ENCODE data around the gene ATOH8.

Gene ATOH8

DNA sequence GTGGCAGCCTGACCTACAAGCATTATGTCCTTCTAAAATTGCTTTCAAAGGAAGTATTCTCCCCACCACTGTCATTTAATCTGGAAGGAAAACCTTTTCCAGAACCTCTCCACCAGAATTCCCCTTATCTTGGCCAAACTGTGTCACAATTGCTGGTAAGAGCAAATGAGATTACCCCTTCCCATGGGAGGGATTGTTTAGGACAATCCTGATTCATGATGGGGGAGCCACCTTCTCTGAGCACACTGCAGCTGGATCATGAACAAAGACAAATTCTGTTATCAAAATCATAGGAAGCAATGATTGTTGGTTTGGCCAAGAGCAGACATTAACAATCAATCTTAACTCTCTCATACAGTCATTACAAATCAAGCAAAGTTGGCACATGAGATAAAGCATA is 18.1 kb upstream of the ATOH8 start:
- Histone ChIP-seq H3K36me3 (ENCODE audit: control insufficient read depth, insufficient read depth, low read length) (no peaks in the 10 kb centered on the region), H3K4me3 (ENCODE audit: insufficient read depth, low read depth, low read length, poor library complexity, severe bottlenecking) (no peak overlapping the region), H3K27me3 (replicated peaks; ENCODE audit: control insufficient read depth, insufficient read depth, low read length, poor library complexity, severe bottlenecking) (no peaks in the 10 kb centered on the region), H3K4me1 (ENCODE audit: control insufficient read depth, insufficient read depth, low read length, poor library complexity, severe bottlenecking) (no peaks in the 10 kb centered on the region), H3K9me3 (ENCODE audit: control insufficient read depth, low read length) (no peaks in the 10 kb centered on the region), H3K27ac (ENCODE audit: insufficient read depth, low read length, poor library complexity, severe bottlenecking) (no peak overlapping the region)
- no peak for DNase-seq

DNA sequence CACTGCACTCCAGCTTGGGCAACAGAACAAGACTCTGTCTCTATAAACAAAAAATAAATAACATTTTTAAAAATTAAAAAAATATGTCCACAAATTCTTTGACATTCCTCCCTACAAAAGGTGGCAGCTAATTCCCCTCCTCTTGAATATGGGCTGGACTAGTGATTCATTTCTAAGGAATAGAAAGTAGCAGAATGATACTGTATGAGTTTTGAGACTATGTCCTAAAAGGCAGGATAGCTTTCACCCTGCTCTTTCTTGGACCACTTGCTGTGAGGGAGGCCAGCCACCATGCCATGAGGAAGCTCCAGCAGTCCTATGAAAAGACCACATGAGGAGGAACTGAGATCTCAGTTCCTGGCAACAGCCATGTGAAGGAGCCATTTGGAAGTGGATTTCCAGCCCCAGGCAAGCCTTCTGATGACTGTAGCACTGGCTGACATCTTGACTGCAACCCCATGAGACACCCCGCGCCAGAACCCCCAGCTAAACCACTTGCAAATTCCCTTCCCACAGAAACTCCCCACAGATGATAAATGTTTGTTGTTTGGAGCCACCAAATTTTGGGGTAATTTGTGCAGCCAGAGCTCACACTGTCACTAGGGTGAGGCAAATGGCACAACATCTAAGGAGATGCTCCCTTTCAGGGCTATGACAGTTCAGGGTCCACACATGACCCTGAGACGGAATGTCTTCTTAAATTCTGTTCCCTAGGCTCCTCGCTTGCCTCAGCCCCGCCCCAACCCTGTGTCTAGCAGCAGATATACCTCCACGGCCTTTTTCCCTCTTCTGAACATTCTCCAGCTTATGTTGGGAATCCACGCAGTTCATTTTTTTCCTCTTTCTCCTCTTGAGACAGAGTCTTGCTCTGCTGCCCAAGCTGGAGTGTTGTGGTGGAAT is 17.1 kb upstream of the ATOH8 start:
- no peak for DNase-seq
- H3K9me3 ChIP-seq (ENCODE audit: control insufficient read depth, low read length) = no peaks in the 10 kb centered on the region
- no peaks in the 10 kb centered on the region for H3K4me1 ChIP-seq (ENCODE audit: control insufficient read depth, insufficient read depth, low read length, poor library complexity, severe bottlenecking)
- H3K36me3 ChIP-seq (ENCODE audit: control insufficient read depth, insufficient read depth, low read length) = no peaks in the 10 kb centered on the region
- H3K27me3 ChIP-seq (replicated peaks; ENCODE audit: control insufficient read depth, insufficient read depth, low read length, poor library complexity, severe bottlenecking) = no peaks in the 10 kb centered on the region
- H3K27ac ChIP-seq (ENCODE audit: insufficient read depth, low read length, poor library complexity, severe bottlenecking) = no peak overlapping the region
- no peak overlapping the region for H3K4me3 ChIP-seq (ENCODE audit: insufficient read depth, low read depth, low read length, poor library complexity, severe bottlenecking)

DNA sequence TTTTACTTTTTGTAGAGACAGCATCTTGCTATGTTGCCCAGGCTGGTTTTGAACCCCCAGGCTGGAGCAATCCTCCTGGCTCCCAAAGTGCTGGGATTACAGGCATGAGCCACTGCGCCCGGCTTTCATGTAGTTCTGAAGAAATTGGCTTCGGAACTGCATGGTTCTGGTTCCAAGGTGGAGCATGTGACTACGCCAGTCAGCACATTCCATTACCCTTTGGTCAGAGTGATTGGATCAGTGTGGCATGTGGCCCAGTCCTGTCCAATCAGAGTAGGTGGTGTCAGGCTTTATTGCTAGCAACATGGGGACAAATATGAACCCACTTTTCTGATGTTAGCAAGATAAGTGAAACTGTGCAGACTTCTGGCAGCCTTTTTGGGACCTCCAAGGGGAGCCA is 16.3 kb upstream of the ATOH8 start:
- Histone ChIP-seq H3K27me3 (replicated peaks; ENCODE audit: control insufficient read depth, insufficient read depth, low read length, poor library complexity, severe bottlenecking) (no peaks in the 10 kb centered on the region), H3K27ac (ENCODE audit: insufficient read depth, low read length, poor library complexity, severe bottlenecking) (no peak overlapping the region), H3K4me1 (ENCODE audit: control insufficient read depth, insufficient read depth, low read length, poor library complexity, severe bottlenecking) (no peaks in the 10 kb centered on the region), H3K4me3 (ENCODE audit: insufficient read depth, low read depth, low read length, poor library complexity, severe bottlenecking) (no peak overlapping the region), H3K36me3 (ENCODE audit: control insufficient read depth, insufficient read depth, low read length) (no peaks in the 10 kb centered on the region), H3K9me3 (ENCODE audit: control insufficient read depth, low read length) (no peaks in the 10 kb centered on the region)
- DNase-seq = no peak

DNA sequence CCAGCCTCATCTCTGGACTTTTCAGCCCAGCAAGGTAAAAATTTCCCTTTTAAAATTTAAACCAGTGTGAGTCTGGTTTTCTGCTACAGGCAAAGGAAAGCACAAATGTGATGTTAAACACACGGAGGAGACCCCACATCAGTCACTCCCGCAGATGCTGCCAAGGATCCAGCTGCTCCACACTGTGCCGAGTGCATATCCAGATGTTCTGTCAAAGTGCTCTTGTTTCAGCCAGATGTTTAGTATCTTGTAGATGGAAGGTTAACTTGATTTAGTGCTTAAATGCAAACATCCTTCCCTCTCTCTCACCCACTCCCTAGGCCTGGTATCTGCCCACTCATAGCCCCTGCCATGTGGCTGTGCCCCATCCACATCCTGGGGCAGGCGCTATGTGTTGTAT is 15.8 kb upstream of the ATOH8 start:
- no peak for DNase-seq
- Histone ChIP-seq H3K9me3 (ENCODE audit: control insufficient read depth, low read length) (no peaks in the 10 kb centered on the region), H3K4me1 (ENCODE audit: control insufficient read depth, insufficient read depth, low read length, poor library complexity, severe bottlenecking) (no peaks in the 10 kb centered on the region), H3K27me3 (replicated peaks; ENCODE audit: control insufficient read depth, insufficient read depth, low read length, poor library complexity, severe bottlenecking) (no peaks in the 10 kb centered on the region), H3K4me3 (ENCODE audit: insufficient read depth, low read depth, low read length, poor library complexity, severe bottlenecking) (no peak overlapping the region), H3K27ac (ENCODE audit: insufficient read depth, low read length, poor library complexity, severe bottlenecking) (no peak overlapping the region), H3K36me3 (ENCODE audit: control insufficient read depth, insufficient read depth, low read length) (no peaks in the 10 kb centered on the region)

DNA sequence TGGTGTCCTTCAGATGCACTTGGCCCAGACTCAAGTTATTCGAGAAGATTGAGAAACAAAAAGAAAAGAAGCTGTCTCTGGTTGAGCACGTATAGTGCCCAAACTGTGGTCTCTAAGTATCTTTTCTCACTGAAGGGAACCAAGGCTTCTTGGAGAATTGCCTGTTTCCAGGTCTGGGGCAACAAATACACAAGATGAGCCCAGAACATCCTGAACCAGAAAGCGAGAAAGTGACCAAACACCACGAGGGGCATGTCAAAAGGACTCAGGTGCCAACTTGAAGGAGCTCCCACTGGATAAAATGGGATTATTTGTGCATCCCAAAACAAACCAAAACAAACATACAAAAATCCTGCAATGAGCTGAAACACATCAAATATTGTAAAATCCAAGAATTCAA is 13.6 kb upstream of the ATOH8 start:
- H3K27ac ChIP-seq (ENCODE audit: insufficient read depth, low read length, poor library complexity, severe bottlenecking) = no peak overlapping the region
- DNase-seq = no peak
- no peaks in the 10 kb centered on the region for H3K4me1 ChIP-seq (ENCODE audit: control insufficient read depth, insufficient read depth, low read length, poor library complexity, severe bottlenecking)
- no peaks in the 10 kb centered on the region for H3K36me3 ChIP-seq (ENCODE audit: control insufficient read depth, insufficient read depth, low read length)
- no peaks in the 10 kb centered on the region for H3K27me3 ChIP-seq (replicated peaks; ENCODE audit: control insufficient read depth, insufficient read depth, low read length, poor library complexity, severe bottlenecking)
- no peaks in the 10 kb centered on the region for H3K9me3 ChIP-seq (ENCODE audit: control insufficient read depth, low read length)
- no peak overlapping the region for H3K4me3 ChIP-seq (ENCODE audit: insufficient read depth, low read depth, low read length, poor library complexity, severe bottlenecking)

DNA sequence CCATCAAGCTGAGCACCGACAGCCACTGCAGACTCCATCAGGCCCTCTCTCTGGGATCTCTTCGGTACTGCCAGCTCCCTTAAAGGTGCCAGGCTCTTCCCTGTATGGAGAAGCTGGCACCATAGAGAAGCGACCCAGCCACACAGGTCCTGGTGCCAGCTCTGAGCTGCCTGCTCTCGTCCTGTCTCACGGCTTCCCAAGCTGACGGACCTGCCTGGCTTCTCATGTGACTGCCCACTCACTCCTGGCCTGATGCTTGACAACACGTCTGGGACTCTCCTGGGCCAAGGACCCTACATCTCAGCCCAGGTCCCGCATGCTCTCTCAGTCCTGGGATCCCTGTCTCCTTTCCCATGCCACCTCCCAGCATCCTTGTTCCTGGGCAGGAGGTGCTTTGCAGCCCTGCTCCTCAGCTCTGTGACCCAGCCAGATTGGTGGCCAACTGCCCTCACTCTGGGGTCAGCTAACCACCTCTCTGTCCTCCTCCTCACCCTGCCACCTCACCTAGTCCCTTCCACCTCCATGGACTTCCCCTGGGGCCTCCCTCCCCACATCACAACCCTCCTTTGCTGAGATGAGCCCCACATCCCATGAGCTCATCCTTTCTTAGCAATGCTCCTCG is 12.5 kb upstream of the ATOH8 start:
- Histone ChIP-seq H3K4me1 (ENCODE audit: control insufficient read depth, insufficient read depth, low read length, poor library complexity, severe bottlenecking) (no peaks in the 10 kb centered on the region), H3K27ac (ENCODE audit: insufficient read depth, low read length, poor library complexity, severe bottlenecking) (no peak overlapping the region), H3K4me3 (ENCODE audit: insufficient read depth, low read depth, low read length, poor library complexity, severe bottlenecking) (no peak overlapping the region), H3K27me3 (replicated peaks; ENCODE audit: control insufficient read depth, insufficient read depth, low read length, poor library complexity, severe bottlenecking) (peaks cover 4% of the 10 kb centered on the region), H3K9me3 (ENCODE audit: control insufficient read depth, low read length) (no peaks in the 10 kb centered on the region), H3K36me3 (ENCODE audit: control insufficient read depth, insufficient read depth, low read length) (no peaks in the 10 kb centered on the region)
- no peak for DNase-seq

DNA sequence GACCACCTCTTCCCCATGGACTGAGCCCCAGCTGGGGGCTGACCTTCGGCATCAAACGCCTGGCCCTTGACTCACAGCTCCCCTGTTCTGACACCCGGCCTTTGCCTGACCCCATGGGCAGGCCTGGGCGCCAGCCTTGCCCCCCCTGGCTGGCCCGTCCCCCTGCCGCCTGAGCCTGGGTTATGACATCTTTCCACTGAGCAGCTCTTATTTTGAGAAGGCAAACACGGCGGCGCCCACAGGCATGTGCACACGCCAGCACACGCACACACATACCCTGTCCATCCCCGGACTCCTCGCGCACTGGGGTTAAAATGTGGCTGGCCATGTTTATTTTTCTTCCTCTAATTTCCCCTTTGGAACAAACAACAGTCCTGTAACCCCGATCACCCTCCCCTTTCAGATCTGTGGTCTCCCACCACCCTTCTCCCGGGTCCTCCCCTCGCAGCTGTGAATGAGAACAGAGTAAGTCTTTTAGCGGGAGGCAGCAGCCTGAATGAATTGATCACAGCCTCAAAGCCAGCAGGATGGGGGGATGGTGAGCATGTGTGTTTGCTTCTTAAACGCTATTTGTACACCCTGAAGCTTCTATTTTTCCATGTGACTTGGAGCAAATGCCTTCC is 11.8 kb upstream of the ATOH8 start:
- Histone ChIP-seq H3K9me3 (ENCODE audit: control insufficient read depth, low read length) (no peaks in the 10 kb centered on the region), H3K27me3 (replicated peaks; ENCODE audit: control insufficient read depth, insufficient read depth, low read length, poor library complexity, severe bottlenecking) (peaks cover 4% of the 10 kb centered on the region), H3K4me3 (ENCODE audit: insufficient read depth, low read depth, low read length, poor library complexity, severe bottlenecking) (no peak overlapping the region), H3K4me1 (ENCODE audit: control insufficient read depth, insufficient read depth, low read length, poor library complexity, severe bottlenecking) (no peaks in the 10 kb centered on the region), H3K27ac (ENCODE audit: insufficient read depth, low read length, poor library complexity, severe bottlenecking) (no peak overlapping the region), H3K36me3 (ENCODE audit: control insufficient read depth, insufficient read depth, low read length) (no peaks in the 10 kb centered on the region)
- no peak for DNase-seq

DNA sequence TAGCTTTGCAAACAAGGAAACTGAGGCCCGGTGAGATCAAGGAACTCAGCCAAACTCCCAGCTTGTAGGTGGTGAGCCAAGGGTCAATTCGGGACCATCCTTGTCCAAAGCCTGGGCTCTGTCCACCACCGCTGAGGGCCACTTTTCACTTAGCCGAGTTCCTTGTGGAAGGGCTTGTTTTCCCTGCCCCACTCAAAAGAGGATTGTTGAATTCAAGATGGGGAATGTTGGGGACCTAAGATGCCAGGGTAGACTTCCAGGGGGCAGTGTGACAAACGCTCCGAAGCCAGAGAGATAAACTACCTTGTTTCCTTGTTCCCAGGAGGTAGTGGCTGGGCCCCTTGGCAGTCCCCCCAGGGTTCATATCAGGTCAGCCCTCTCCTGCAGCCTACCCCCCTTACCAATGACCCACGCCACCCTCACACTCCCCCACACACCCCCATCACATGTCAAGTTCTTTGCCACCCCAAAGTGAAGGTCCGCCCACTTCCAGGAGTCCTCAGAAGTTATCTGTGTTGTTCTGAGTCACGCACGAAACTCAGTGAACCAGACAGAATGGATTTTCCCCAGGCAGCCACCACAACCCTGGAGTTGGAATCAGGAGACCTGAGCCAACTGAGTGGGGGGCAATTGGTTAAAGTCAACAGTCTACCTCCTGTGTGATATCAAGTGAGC is 10.3 kb upstream of the ATOH8 start:
- Histone ChIP-seq H3K36me3 (ENCODE audit: control insufficient read depth, insufficient read depth, low read length) (no peaks in the 10 kb centered on the region), H3K4me1 (ENCODE audit: control insufficient read depth, insufficient read depth, low read length, poor library complexity, severe bottlenecking) (no peaks in the 10 kb centered on the region), H3K27me3 (replicated peaks; ENCODE audit: control insufficient read depth, insufficient read depth, low read length, poor library complexity, severe bottlenecking) (peaks cover 8% of the 10 kb centered on the region), H3K4me3 (ENCODE audit: insufficient read depth, low read depth, low read length, poor library complexity, severe bottlenecking) (no peak overlapping the region), H3K27ac (ENCODE audit: insufficient read depth, low read length, poor library complexity, severe bottlenecking) (no peak overlapping the region), H3K9me3 (ENCODE audit: control insufficient read depth, low read length) (no peaks in the 10 kb centered on the region)
- no peak for DNase-seq

DNA sequence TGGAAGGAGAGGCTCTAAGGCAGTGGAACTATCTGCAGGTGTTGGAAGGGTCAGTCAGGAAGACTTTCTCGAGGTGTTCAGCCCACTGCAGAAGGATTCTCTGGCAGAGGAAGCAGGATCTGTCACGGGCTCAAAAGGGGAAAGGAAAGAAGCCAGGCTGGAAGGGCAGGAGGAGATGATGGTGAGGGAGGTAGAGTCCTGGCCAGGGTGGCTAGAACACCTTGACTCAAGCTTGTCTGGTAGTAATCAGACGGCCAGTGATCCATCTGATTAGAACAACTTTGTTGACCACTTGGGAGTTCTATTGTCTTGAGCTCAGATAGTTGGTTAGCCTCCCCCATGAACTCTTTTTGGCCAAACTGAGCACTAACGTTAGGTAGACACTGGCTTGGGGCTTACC is 9.7 kb upstream of the ATOH8 start:
- Histone ChIP-seq H3K36me3 (ENCODE audit: control insufficient read depth, insufficient read depth, low read length) (no peaks in the 10 kb centered on the region), H3K27me3 (replicated peaks; ENCODE audit: control insufficient read depth, insufficient read depth, low read length, poor library complexity, severe bottlenecking) (peaks cover 8% of the 10 kb centered on the region), H3K4me3 (ENCODE audit: insufficient read depth, low read depth, low read length, poor library complexity, severe bottlenecking) (no peak overlapping the region), H3K4me1 (ENCODE audit: control insufficient read depth, insufficient read depth, low read length, poor library complexity, severe bottlenecking) (no peaks in the 10 kb centered on the region), H3K27ac (ENCODE audit: insufficient read depth, low read length, poor library complexity, severe bottlenecking) (no peak overlapping the region), H3K9me3 (ENCODE audit: control insufficient read depth, low read length) (no peaks in the 10 kb centered on the region)
- no peak for DNase-seq

Measured in effector memory CD4-positive, alpha-beta T cell (primary cell).